ENCODE measurements around the gene PCSK5.

DNA sequence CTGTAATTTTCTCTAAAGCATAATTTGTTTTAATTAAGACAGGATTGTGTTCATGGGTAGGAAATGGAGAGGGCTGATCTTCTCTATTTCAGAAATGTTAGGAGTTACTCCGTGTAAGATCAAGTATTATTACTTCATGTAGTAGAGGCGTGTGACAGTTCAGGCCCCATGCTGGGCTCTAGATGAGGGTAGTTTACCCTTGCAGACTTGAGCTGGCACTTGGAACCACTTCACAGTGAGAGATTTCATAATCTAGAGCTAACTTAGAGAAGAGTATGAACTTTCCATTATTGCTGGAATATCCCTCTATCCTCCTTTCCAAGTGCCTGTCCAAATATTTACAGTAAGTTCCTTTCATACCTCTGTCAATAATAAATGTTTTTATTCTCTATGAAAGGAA, 195.1 kb downstream of the PCSK5 start:
- no peak for TF ChIP-seq SUZ12 (IDR thresholded peaks at IDR 0.05; ENCODE audit: extremely low read depth, insufficient read depth, insufficient read length)
- TF ChIP-seq YY1 (IDR thresholded peaks at IDR 0.05; ENCODE audit: insufficient read depth, insufficient read length), result no peak
